HepG2 (cell line): ENCODE measurements around the gene NME4. TPM values are rescaled to one million over a fixed set of nuclear protein-coding genes. Genes with fewer than 3 reads are reported as not detected.

Experiments
- ATAC-seq: fragments of 200-7000 bp; cut with Tn5 transposase; 3 replicates; pipeline ENCODE4 v1.9.1; 2020; ENCODE audit warnings: mild to moderate bottlenecking, moderate library complexity
- BruUV-seq: library from RNA; stranded (reverse); fragments of 400-500 nt; replicated peaks from 2 replicates; lab custom pipeline; 2021; lab: Mats Ljungman, UMichigan
- CTCF ChIA-PET: fragments of 300-600 bp; formaldehyde crosslinking; extraction: SDS; loops from one replicate; lab custom pipeline; 2021; ENCODE audit warnings: low total read pairs, inconsistent platforms, low intra/inter-chr PET ratio; lab: Yijun Ruan, JAX
- POLR2A ChIA-PET: fragments of 350-600 bp; sonication (Branson Sonifier 250); formaldehyde crosslinking; loops from one replicate; lab custom pipeline; 2020; ENCODE audit warnings: antibody characterized with exemption, inconsistent platforms; lab: Yijun Ruan, JAX
- DNase-seq: peaks from one replicate; pipeline ENCODE4 v3.0.0-alpha.2; 2015; ENCODE audit warnings: low spot score
- FAIRE-seq: peaks from 3 replicates; lab custom pipeline; 2011; peaks lifted over from hg19 to GRCh38; lab: Jason Lieb, UNC
- H2AFZ ChIP-seq: one replicate; pipeline ENCODE4 v1.6.1; 2011; ENCODE audit warnings: low read length, inconsistent platforms
- H3K27ac ChIP-seq: fragments of 300-600 bp; 3 replicates; pipeline ENCODE4 v1.8.0; 2011; ENCODE audit warnings: mixed run types, mild to moderate bottlenecking, mixed read lengths, low read length, inconsistent platforms; ENCODE audit not compliant: insufficient read depth; ENCODE audit errors: extremely low read length
- H3K27me3 ChIP-seq, 2 experiments: fragments of 200-600 bp in 1 of 2; 2 replicates in 1 of 2; 3 replicates in 1 of 2; pipeline versions ENCODE4 v1.6.0 to v1.8.0; 2011; ENCODE audit warnings: low read length in 2 of 2, mild to moderate bottlenecking in 2 of 2, moderate library complexity in 2 of 2, inconsistent platforms in 1 of 2; ENCODE audit not compliant: insufficient read depth in 2 of 2, control insufficient read depth in 1 of 2
- H3K36me3 ChIP-seq, 2 experiments: fragments of 200-600 bp in 1 of 2; replicated peaks in 1 of 2; 2 replicates in 1 of 2; 3 replicates in 1 of 2; pipeline versions ENCODE4 v1.5.1 to v1.8.0; 2011; ENCODE audit warnings: low read length in 2 of 2, inconsistent platforms in 1 of 2; ENCODE audit not compliant: insufficient read depth in 2 of 2, control insufficient read depth in 1 of 2
- H3K4me1 ChIP-seq: 2 replicates; pipeline ENCODE4 v1.5.1; 2012; ENCODE audit warnings: low read length, inconsistent platforms; ENCODE audit not compliant: insufficient read depth
- H3K4me2 ChIP-seq: 2 replicates; pipeline ENCODE4 v1.6.0; 2011; ENCODE audit warnings: low read depth, low read length, inconsistent platforms
- H3K4me3 ChIP-seq, 3 experiments: fragments of 200-600 bp in 1 of 3; sonication (generic), shearing (Covaris generic) in 1 of 3; replicated peaks in 1 of 3; 2 replicates each; pipeline ENCODE4 v1.5.1; 2011 to 2016; ENCODE audit warnings: low read length in 3 of 3, inconsistent platforms in 2 of 3, low read depth in 2 of 3, mild to moderate bottlenecking in 2 of 3, control low read depth in 1 of 3, mixed read lengths in 1 of 3; ENCODE audit not compliant: insufficient read depth in 1 of 3
- H3K79me2 ChIP-seq: one replicate; pipeline ENCODE4 v1.6.1; 2011; ENCODE audit warnings: low read length, inconsistent platforms; ENCODE audit not compliant: insufficient read depth
- H3K9ac ChIP-seq: 2 replicates; pipeline ENCODE4 v1.6.0; 2011; ENCODE audit warnings: mild to moderate bottlenecking, low read depth, low read length, inconsistent platforms; ENCODE audit not compliant: insufficient read depth
- H3K9me3 ChIP-seq: 2 replicates; pipeline ENCODE4 v1.5.1; 2012; ENCODE audit warnings: mild to moderate bottlenecking, low read length
- H4K20me1 ChIP-seq: 2 replicates; pipeline ENCODE4 v1.6.0; 2011; ENCODE audit warnings: inconsistent platforms, mild to moderate bottlenecking, low read length, moderate library complexity; ENCODE audit not compliant: insufficient read depth
- ATF4 ChIP-seq, 2 experiments: fragments of 450-650 bp in 1 of 2; sonication (generic) in 1 of 2; formaldehyde crosslinking; IDR thresholded peaks; 2 replicates each; pipeline versions ENCODE4 v1.5.0 to v1.8.0; 2020 to 2022; ENCODE audit warnings: mild to moderate bottlenecking in 1 of 2, missing genetic modification reagents in 1 of 2
- FOXM1 ChIP-seq: sonication (generic); formaldehyde crosslinking; IDR thresholded peaks from 2 replicates; pipeline ENCODE4 v1.5.0; 2020; ENCODE audit warnings: missing genetic modification reagents
- GABPA ChIP-seq, 2 experiments: IDR thresholded peaks; 2 replicates each; pipeline ENCODE4 v1.6.1; 2011 to 2016; ENCODE audit warnings: low read depth in 2 of 2, low read length in 1 of 2, missing biosample characterization in 1 of 2, missing genetic modification characterization in 1 of 2
- KDM4B ChIP-seq: sonication (generic); formaldehyde crosslinking; IDR thresholded peaks from 2 replicates; pipeline ENCODE4 v1.4.0; 2020; ENCODE audit warnings: missing genetic modification reagents
- MTF1 ChIP-seq: sonication (generic); formaldehyde crosslinking; IDR thresholded peaks from 2 replicates; pipeline ENCODE4 v1.5.0; 2020; ENCODE audit warnings: missing genetic modification reagents
- PATZ1 ChIP-seq: sonication (generic); formaldehyde crosslinking; IDR thresholded peaks from 2 replicates; pipeline ENCODE4 v1.4.0; 2020; ENCODE audit warnings: missing genetic modification reagents
- RAD21 ChIP-seq: fragments of 450-650 bp; formaldehyde crosslinking; IDR thresholded peaks from 2 replicates; pipeline ENCODE4 v1.5.0; 2020; ENCODE audit warnings: mild to moderate bottlenecking
- RXRB ChIP-seq: IDR thresholded peaks from 2 replicates; pipeline ENCODE4 v1.6.1; 2016; ENCODE audit warnings: borderline replicate concordance, missing genetic modification reagents, missing compliant biosample characterization
- ZFP62 ChIP-seq: sonication (generic); formaldehyde crosslinking; IDR thresholded peaks from 2 replicates; pipeline ENCODE4 v1.4.0; 2020; ENCODE audit warnings: missing genetic modification reagents
- ZNF142 ChIP-seq: sonication (generic); formaldehyde crosslinking; IDR thresholded peaks from 2 replicates; pipeline ENCODE4 v1.4.0; 2020; ENCODE audit warnings: missing genetic modification reagents
- ZNF143 ChIP-seq: sonication (generic); formaldehyde crosslinking; IDR thresholded peaks from 2 replicates; pipeline ENCODE4 v1.4.0; 2020; ENCODE audit warnings: missing genetic modification reagents
- ZNF441 ChIP-seq: sonication (generic); formaldehyde crosslinking; IDR thresholded peaks from 2 replicates; pipeline ENCODE4 v1.7.0; 2021; ENCODE audit warnings: missing genetic modification reagents, borderline replicate concordance
- ZNF577 ChIP-seq: sonication (generic); formaldehyde crosslinking; IDR thresholded peaks from 2 replicates; pipeline ENCODE4 v1.4.0; 2020; ENCODE audit warnings: mild to moderate bottlenecking, low read depth, missing genetic modification reagents, borderline replicate concordance
- ZNF766 ChIP-seq: sonication (generic); formaldehyde crosslinking; IDR thresholded peaks from 2 replicates; pipeline ENCODE4 v1.5.0; 2020; ENCODE audit warnings: missing genetic modification reagents, borderline replicate concordance
- WGBS: methylation state at CpG from one replicate; pipeline ENCODE4 v1.1.6; 2017; ENCODE audit warnings: low lambda C conversion rate; 5-methylcytosine and 5-hydroxymethylcytosine counted together
- in situ Hi-C: cut with HindIII; loops from 2 replicates; pipeline ENCODE4 v1.10.0; 2017; ENCODE audit warnings: low pct_unique_long_range_greater_than_20kb; ENCODE audit not compliant: extremely low pct_ligation_motif_present
- intact Hi-C: fragments of 100-400 bp; cut with micrococcal nuclease; formaldehyde crosslinking; loops from one replicate; pipeline ENCODE4 v1.10.0; 2022; ENCODE audit not compliant: unreplicated experiment
- polyA plus RNA-seq, 8 experiments: library from polyadenylated mRNA; depleted of rRNA in 3 of 8; stranded (reverse) in 7 of 8; unstranded in 1 of 8; fragments of >200 nt; fragmentation: Illumina TruSeq in 4 of 8; extraction: Trizol in 4 of 8; gene quantifications; 2 replicates each; pipeline versions ENCODE4 v1.2.1 to v1.2.3, GENCODE V29; 2011 to 2016; ENCODE audit warnings: low read depth in 4 of 8, missing spikeins in 1 of 8, mixed read lengths in 1 of 8; ENCODE audit not compliant: insufficient read depth in 1 of 8
- total RNA-seq, 5 experiments: library from RNA; depleted of rRNA; stranded (reverse); fragments of >200 nt; fragmentation: Illumina TruSeq; extraction: Trizol; gene quantifications; 2 replicates each; pipeline ENCODE4 v1.2.3, GENCODE V29; 2016; ENCODE audit warnings: low read depth in 1 of 5

The NME4 gene
- total and polyA plus RNA-seq, 2 of the 13 experiments (the other 11 are each of a cell fraction or from before 2014, with no cell fraction given): 121 to 263 TPM

GRCh38 chr16:396605-397004 is 394 bp upstream of the NME4 start (continued):
- TF ChIP-seq ZNF766: no peak
- TF ChIP-seq ZNF142 (CRISPR knock-in tag): 0 out of 2 replicates have a peak, but pooled peaks have one; percentile 29
- no peak for TF ChIP-seq ATF4 (CRISPR knock-in tag; IDR thresholded peaks at IDR 0.05)
- no peak for TF ChIP-seq KDM4B (CRISPR knock-in tag)

GRCh38 chr16:397736-398332 is 835 bp downstream of the NME4 start:
- FAIRE-seq: no peak
- no peaks in the 10 kb centered on the region for H3K9me3 ChIP-seq
- H3K27me3 ChIP-seq: no peaks in the 10 kb centered on the region
- CTCF ChIA-PET: no interaction called here
- peak overlapping the region; percentile 79 for H3K27ac ChIP-seq
- peak overlapping the region; percentile 88 for H3K4me2 ChIP-seq
- in situ Hi-C loops (loop anchor here (5.0 kb wide), 1 partner anchor 99 kb away; no protein-coding TSS in a partner anchor), intact Hi-C loops (no loop called here)
- POLR2A ChIA-PET: interaction anchor here (0.8 to 1.8 kb wide), 6 partner anchors 11 to 191 kb away, joined by 3 to 7 read pairs (median 3); partner anchors contain the start of gene PGAP6
- peaks cover 0 to 4% of the 10 kb centered on the region in 2 experiments; a peak in 2 of 5 replicates for H3K36me3 ChIP-seq
- peak; percentile 74 for DNase-seq
- WGBS: 31% methylated on average over 11 of the region's 29 CpGs
- peak overlapping the region; percentile 69 for H3K9ac ChIP-seq
- H4K20me1 ChIP-seq: no peaks in the 10 kb centered on the region
- peak; percentile 76 for ATAC-seq
- H3K79me2 ChIP-seq: peaks cover 15% of the 10 kb centered on the region
- H3K4me1 ChIP-seq: peaks cover 41% of the 10 kb centered on the region
- BruUV-seq: no TSS peak
- H3K4me3 ChIP-seq: peak overlapping the region; percentile 1 to 70 (median 28); a peak in 3 of 6 replicates
- H2AFZ ChIP-seq: no peak overlapping the region
- TF ChIP-seq ZFP62: no peak
- no peak for TF ChIP-seq MTF1 (CRISPR knock-in tag)
- peak; percentile 79; the same call in 1 of the 2 replicates for TF ChIP-seq PATZ1 (CRISPR knock-in tag)
- no peak for TF ChIP-seq ZNF143 (CRISPR knock-in tag)
- TF ChIP-seq RAD21: peak; percentile 45; the same call in 1 of the 2 replicates
- no peak for TF ChIP-seq GABPA (IDR thresholded peaks at IDR 0.05; ENCODE audit: low read depth, low read length)
- no peak for TF ChIP-seq GABPA (CRISPR knock-in tag; IDR thresholded peaks at IDR 0.05; ENCODE audit: low read depth)
- TF ChIP-seq RXRB (CRISPR knock-in tag): no peak
- no peak for TF ChIP-seq FOXM1 (CRISPR knock-in tag)
- TF ChIP-seq ZNF577: no peak
- TF ChIP-seq ZNF441 (CRISPR knock-in tag): no peak
